HG03378 (cell line): ENCODE data around the gene OSGEP.
"Not testable (repeated sequence)": the region's sequence is repeated elsewhere in the genome, so short reads cannot be mapped to it uniquely, and the experiment has no call there.

Source experiments
- ATAC-seq: cut with Tn5 transposase; IDR thresholded peaks from one replicate; pipeline ENCODE4 v1.9.1; 2021; ENCODE audit warnings: mild to moderate bottlenecking, moderate library complexity; ENCODE audit not compliant: unreplicated experiment

OSGEP gene

GRCh38 chr14:20469890-20470602, 15.4 kb upstream of the OSGEP start:
- ATAC-seq = peak; percentile 39

DNA sequence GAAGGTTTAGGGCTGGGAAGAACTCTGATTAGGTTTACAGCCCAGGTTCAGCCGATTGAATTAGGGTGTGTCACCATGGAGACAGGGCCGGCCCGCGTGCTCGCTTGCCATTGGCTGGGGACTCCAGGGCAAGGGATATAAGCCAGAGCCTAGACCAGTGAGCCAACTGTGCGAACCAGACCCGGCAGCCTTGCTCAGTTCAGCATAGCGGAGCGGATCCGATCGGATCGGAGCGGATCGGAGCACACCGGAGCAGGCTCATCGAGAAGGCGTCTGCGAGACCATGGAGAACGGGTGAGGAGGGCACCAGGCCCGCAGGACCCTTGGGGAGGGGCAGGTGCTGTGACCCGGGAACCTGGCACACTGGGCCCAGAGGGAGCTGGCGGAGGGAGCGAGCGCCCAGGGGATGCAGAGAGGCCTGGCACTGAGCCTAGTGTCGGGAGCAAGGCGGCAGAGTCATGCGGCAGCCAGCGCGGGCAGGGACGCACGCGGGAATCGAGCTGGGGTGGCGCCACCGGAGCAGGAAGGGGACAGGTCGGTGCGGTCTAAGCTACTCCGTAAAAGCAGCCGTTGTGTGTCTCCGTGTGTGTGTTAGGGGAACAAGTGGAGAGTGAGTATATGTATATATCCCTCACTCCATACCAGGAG, 14.8 kb upstream of the OSGEP start, which contains the start of gene PNP:
PNP (plus strand) TSS at position 165 of the 648 bp plus-strand sequence; CDS start at position 284, 119 bp downstream.
- ATAC-seq = peak; percentile 91

DNA sequence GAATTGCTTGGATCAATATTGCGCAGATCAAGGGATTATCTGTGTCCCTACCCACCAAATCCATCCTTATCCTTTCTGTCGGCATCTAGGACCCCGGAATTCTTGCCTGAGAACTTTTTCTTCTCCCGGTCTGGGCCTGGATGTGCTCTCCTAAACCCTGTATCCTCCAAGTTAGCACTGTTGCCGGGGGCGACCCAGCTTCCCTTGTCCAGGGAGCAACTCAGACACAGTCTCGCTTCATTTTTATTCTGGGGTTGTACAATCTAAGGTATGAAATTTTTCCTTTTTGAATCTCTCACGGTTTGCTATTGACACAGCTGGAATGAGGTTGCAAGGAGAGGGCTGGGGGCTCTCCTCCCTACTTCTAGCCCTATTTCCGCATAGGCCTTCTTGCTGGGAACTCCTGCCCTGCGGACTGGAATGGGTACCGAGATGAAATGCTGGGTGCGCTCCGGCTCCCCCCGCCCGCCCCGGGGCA, 14.2 kb upstream of the OSGEP start:
- no peak for ATAC-seq

DNA sequence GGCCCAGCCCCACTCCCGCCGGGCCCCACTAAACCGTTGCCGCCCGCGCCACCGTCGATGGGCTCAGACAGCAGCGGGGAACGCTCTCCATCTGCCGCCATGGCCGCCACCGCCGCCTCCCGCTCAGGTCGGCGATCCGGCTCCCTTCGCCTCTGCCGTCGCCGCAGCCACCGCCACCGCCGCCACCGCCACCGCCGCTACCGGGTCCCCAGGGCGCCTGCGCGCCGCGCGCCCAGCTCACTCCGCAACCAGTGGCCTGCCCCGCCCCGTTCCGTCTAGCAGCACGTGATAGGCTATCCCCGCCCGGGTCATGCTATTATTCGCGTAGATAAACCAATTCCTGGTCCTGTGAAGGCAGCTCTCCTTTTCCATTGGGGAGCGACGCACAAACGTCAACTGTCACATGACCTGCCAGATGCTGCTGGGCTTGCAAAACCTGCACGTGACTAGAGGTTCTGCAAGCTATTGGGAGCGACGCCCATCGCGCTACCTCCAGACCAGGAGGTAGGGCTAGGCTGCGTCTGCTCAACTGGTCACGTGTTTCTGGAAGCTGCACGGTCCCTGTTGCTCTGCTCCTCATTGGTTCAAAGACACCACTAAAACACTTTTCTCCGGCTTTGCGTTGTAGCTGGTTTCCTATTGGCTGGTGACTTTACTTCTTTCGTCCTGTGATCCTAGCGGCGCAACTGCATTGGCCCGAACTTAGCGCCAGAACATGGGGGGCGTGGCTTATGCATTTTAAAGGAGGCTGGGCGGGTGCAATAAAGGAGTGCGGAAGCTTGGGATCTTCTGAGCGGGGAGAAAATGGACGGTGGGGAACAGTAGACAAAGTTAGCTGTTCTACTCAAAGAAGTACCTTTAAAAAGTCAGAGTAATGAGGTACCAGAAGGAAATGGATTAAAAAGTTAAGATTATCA, 6.9 kb upstream of the OSGEP start, which contains the start of gene PIP4P1:
PIP4P1 (minus strand) TSS at position 210 of the 917 bp plus-strand sequence; CDS start at position 101, 109 bp downstream.
- ATAC-seq = peak; percentile 95

GRCh38 chr14:20460458-20461224, 6.0 kb upstream of the OSGEP start:
- no peak for ATAC-seq

DNA sequence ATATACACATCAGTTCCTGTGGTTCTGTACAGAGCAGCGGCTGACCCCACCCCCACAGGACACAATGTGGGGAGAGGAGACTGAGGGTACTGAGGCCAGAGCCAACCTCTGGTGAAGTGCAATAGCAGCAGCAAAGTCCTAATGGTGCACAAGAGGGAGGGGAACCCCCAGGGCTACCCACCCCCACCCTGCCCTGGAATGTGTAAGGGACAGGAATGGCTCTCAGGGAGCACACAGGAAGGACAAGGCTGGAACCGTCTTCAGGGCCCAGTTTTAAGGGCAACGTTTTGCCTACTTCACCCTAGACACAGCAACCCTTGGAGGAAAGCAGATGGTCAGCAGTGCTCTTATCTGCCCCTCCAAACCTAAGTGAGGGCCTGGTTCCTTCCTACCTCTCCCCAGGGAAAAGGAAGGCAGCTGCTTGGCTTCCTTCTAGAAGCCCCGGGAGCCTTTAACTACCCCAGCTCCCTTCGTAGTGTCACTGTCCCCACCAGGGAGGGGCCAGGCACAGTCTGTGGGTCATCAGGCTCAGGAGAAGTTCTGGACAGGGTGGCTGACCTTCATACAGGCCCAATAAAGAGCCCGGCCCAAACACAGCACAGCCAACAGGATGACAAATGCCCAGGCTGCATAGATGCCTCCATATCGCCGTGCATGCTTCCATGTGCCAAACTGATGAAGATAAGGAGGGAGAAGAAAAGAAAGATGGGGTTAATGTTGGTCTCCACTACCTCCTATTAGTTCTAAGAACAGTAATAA, 3.6 kb upstream of the OSGEP start:
- ATAC-seq = no peak

GRCh38 chr14:20456971-20457370, 2.4 kb upstream of the OSGEP start:
- no peak for ATAC-seq

DNA sequence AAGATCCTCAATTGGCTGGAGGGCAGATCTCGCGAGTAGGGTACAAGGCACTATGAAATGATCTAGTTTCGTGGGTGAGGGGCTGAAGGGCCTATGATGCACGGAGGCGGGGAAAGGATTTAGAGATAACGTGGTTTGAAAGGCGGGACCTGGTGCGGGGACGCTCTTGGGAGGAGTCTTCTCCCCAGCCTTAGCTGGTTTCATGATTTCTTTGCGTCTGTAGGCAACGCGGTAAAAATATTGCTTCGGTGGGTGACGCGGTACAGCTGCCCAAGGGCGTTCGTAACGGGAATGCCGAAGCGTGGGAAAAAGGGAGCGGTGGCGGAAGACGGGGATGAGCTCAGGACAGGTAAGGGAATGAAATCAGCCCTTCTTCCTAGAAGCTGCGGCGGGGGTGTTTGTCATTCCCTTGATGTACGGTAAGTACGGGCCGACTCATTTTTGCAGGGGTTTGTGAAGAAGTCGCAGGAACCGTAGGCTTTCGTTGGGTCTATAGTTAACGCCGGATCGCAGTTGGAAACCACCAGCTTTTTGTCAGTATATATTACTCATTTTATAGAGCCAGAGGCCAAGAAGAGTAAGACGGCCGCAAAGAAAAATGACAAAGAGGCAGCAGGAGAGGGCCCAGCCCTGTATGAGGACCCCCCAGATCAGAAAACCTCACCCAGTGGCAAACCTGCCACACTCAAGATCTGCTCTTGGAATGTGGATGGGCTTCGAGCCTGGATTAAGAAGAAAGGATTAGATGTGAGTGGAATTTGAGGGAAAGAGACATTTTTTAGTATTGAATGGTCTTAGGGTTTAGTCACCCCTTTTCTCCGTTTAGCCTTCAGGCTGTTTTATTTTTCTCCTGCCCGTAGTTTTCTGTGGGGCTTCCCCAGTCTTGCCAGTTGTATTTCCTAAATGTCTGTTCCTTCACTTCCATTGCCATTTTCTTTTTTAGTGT, 1.0 kb upstream of the OSGEP start:
- peak; percentile 38 for ATAC-seq

DNA sequence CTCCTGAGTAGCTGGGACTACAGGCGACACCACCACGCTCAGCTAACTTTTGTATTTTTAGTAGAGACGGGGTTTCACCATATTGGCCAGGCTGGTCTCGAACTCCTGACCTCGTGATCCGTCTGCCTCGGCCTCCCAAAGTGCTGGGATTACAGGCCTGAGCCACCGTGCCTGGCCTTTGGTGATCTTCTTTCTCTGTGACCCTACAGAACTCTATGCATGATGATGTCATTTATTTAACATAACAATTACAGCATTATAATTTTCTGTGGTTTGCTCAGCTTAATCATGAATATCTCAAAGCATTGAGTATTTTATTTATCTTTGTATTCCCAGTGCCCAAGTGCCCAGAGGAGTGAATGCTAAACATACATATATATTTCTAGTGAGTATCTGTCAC, 1.8 kb downstream of the OSGEP start:
- not testable (repeated sequence) for ATAC-seq

DNA sequence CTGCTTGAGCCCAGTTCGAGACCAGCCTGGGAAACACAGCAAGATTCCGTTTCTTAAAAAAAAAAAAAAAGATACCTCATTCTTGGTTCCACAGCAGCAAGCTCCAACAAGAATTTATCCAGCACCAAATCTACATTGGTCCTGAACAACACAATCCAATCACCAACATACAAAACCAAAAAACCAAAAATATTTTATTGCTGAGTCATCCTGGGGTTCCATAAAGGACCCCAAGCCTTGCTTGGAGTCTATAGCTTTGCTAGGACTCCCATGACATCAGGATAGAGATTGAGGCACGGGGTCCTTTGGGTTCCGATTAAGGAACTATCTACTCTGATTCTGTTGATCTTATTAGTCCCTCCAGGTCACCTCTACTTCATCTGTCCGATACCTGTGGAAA, 7.7 kb downstream of the OSGEP start:
- no peak for ATAC-seq

- not testable (repeated sequence) for ATAC-seq
Observed at GRCh38 chr14:20443650-20444049, 11.0 kb downstream of the OSGEP start.

DNA sequence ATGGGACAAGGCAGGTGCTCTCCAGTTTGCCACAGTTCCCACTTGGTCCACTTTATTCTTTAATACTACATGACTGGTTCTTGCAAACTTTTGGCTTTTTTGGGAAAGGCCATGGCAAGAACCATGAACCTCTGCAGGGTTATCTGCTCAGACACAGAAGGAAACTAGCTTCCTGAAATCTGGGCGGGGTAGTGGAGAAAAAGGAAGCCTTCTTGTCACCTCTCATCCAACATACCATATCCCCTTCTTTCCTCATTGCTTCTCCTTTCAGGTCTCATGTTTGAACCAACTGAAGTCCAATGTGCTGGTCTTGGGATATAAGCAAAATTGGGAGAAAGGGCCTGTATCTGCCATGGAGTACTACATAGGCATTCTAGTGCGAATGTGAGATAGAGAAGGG, 13.2 kb downstream of the OSGEP start:
- ATAC-seq = no peak

DNA sequence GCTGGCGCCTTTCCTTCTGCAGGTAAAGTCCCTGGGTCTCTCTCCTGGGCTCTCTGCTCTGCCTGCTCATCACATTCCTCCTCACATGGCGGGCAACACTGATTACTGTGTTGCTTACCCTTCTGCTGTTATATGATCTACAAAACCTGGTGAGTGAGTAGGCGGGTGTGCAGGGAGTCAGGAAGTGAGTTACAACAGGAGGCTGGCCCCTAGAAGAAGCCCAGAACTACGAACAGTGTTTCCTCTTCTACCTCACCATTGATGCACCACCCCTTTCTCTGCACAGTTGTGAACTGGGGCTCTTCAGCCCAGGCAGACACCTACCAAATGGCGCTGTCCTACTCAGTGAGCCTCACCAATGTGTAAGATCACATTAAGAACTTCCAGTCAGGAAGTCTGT, 13.7 kb downstream of the OSGEP start:
- ATAC-seq = peak; percentile 72

DNA sequence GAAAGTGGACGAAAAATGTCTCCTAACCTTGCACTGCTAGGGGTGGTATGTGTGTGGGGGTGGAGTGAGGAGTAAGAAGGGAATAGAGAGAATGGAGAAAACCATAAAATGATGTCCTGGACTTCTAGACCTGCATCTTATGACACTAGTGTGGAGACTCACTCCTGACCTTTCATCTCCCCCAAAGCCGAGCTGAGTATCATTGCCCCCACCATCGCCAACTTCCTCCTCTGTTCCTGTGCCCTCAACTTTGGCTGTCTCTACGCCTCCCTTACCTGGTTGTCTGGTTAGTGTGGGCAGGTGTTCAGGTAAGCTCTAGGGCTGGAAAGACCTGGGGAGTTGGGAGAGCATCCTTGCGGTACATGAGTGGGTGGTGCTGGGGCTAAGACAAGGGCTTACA, 14.1 kb downstream of the OSGEP start:
- no peak for ATAC-seq

- ATAC-seq = no peak
Observed at GRCh38 chr14:20438664-20439063, 15.9 kb downstream of the OSGEP start.

DNA sequence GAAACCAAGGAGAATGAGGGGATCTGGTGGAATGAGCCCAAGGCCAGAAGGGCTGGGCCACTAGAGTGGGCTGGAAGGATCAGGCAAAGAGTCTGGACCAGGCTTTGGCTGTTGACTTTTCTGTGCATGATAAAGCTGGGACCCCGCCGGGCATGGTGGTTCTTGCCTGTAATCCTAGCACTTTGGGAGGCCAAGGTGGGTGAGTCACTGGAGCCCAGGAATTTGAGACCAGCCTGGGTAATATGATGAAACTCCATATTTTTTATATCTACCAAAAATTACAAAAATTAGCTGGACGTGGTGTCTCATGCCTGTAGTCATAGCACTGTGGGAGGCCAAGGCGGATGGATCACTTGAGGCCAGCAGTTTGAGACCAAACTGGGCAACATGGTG, 18.3 kb downstream of the OSGEP start:
- no peak for ATAC-seq

GRCh38 chr14:20435582-20436362, 18.8 kb downstream of the OSGEP start, which contains the start of gene KLHL33:
Gene KLHL33 (minus strand): TSS chr14:20436166. CDS start chr14:20435811, 355 bp downstream.
- ATAC-seq = no peak
